ENCODE measurements around the gene IDI2.

DNA sequence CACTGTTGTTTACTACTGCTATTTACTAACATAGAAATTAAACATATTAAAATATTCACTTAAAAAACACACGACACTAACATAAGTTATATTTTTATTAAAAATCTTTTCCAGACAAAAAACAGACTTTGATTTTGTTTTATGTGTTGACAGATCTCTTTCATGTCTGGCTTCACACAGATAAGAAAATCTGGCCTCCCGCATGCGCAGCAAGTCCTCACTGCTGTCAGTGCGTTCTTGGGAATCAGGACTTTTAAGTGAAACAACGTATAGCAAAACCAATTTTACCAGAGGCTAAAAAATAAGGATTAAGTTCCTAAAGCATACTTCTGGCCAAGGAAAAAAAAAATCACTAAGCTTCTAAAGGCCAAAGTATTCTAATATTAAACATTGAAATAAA lies 24.5 kb upstream of the IDI2 start:
- TF ChIP-seq, protein P1, sequence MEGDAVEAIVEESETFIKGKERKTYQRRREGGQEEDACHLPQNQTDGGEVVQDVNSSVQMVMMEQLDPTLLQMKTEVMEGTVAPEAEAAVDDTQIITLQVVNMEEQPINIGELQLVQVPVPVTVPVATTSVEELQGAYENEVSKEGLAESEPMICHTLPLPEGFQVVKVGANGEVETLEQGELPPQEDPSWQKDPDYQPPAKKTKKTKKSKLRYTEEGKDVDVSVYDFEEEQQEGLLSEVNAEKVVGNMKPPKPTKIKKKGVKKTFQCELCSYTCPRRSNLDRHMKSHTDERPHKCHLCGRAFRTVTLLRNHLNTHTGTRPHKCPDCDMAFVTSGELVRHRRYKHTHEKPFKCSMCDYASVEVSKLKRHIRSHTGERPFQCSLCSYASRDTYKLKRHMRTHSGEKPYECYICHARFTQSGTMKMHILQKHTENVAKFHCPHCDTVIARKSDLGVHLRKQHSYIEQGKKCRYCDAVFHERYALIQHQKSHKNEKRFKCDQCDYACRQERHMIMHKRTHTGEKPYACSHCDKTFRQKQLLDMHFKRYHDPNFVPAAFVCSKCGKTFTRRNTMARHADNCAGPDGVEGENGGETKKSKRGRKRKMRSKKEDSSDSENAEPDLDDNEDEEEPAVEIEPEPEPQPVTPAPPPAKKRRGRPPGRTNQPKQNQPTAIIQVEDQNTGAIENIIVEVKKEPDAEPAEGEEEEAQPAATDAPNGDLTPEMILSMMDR (IDR thresholded peaks at IDR 0.05) = no peak
- no peak for TF ChIP-seq POLR2A (IDR thresholded peaks at IDR 0.05)

Measured in adrenal gland (tissue), 5 donors.